HepG2 (cell line): ENCODE results near the gene TMED3. TPM values are rescaled to one million over a fixed set of nuclear protein-coding genes. Genes with fewer than 3 reads are reported as not detected.

ENCODE experiments used
- ATAC-seq: fragments of 200-7000 bp; cut with Tn5 transposase; 3 replicates; pipeline ENCODE4 v1.9.1; 2020; ENCODE audit warnings: mild to moderate bottlenecking, moderate library complexity
- BruUV-seq: library from RNA; stranded (reverse); fragments of 400-500 nt; replicated peaks from 2 replicates; lab custom pipeline; 2021; lab: Mats Ljungman, UMichigan
- CTCF ChIA-PET: fragments of 300-600 bp; formaldehyde crosslinking; extraction: SDS; loops from one replicate; lab custom pipeline; 2021; ENCODE audit warnings: low total read pairs, inconsistent platforms, low intra/inter-chr PET ratio; lab: Yijun Ruan, JAX
- POLR2A ChIA-PET: fragments of 350-600 bp; sonication (Branson Sonifier 250); formaldehyde crosslinking; loops from one replicate; lab custom pipeline; 2020; ENCODE audit warnings: antibody characterized with exemption, inconsistent platforms; lab: Yijun Ruan, JAX
- DNase-seq: peaks from one replicate; pipeline ENCODE4 v3.0.0-alpha.2; 2015; ENCODE audit warnings: low spot score
- FAIRE-seq: peaks from 3 replicates; lab custom pipeline; 2011; peaks lifted over from hg19 to GRCh38; lab: Jason Lieb, UNC
- H2AFZ ChIP-seq: one replicate; pipeline ENCODE4 v1.6.1; 2011; ENCODE audit warnings: low read length, inconsistent platforms
- H3K27ac ChIP-seq: fragments of 300-600 bp; 3 replicates; pipeline ENCODE4 v1.8.0; 2011; ENCODE audit warnings: mixed run types, mild to moderate bottlenecking, mixed read lengths, low read length, inconsistent platforms; ENCODE audit not compliant: insufficient read depth; ENCODE audit errors: extremely low read length
- H3K27me3 ChIP-seq, 2 experiments: fragments of 200-600 bp in 1 of 2; 2 replicates in 1 of 2; 3 replicates in 1 of 2; pipeline versions ENCODE4 v1.6.0 to v1.8.0; 2011; ENCODE audit warnings: low read length in 2 of 2, mild to moderate bottlenecking in 2 of 2, moderate library complexity in 2 of 2, inconsistent platforms in 1 of 2; ENCODE audit not compliant: insufficient read depth in 2 of 2, control insufficient read depth in 1 of 2
- H3K36me3 ChIP-seq, 2 experiments: fragments of 200-600 bp in 1 of 2; replicated peaks in 1 of 2; 2 replicates in 1 of 2; 3 replicates in 1 of 2; pipeline versions ENCODE4 v1.5.1 to v1.8.0; 2011; ENCODE audit warnings: low read length in 2 of 2, inconsistent platforms in 1 of 2; ENCODE audit not compliant: insufficient read depth in 2 of 2, control insufficient read depth in 1 of 2
- H3K4me1 ChIP-seq: 2 replicates; pipeline ENCODE4 v1.5.1; 2012; ENCODE audit warnings: low read length, inconsistent platforms; ENCODE audit not compliant: insufficient read depth
- H3K4me2 ChIP-seq: 2 replicates; pipeline ENCODE4 v1.6.0; 2011; ENCODE audit warnings: low read depth, low read length, inconsistent platforms
- H3K4me3 ChIP-seq, 3 experiments: fragments of 200-600 bp in 1 of 3; sonication (generic), shearing (Covaris generic) in 1 of 3; replicated peaks in 1 of 3; 2 replicates each; pipeline ENCODE4 v1.5.1; 2011 to 2016; ENCODE audit warnings: low read length in 3 of 3, inconsistent platforms in 2 of 3, low read depth in 2 of 3, mild to moderate bottlenecking in 2 of 3, control low read depth in 1 of 3, mixed read lengths in 1 of 3; ENCODE audit not compliant: insufficient read depth in 1 of 3
- H3K79me2 ChIP-seq: one replicate; pipeline ENCODE4 v1.6.1; 2011; ENCODE audit warnings: low read length, inconsistent platforms; ENCODE audit not compliant: insufficient read depth
- H3K9ac ChIP-seq: 2 replicates; pipeline ENCODE4 v1.6.0; 2011; ENCODE audit warnings: mild to moderate bottlenecking, low read depth, low read length, inconsistent platforms; ENCODE audit not compliant: insufficient read depth
- H3K9me3 ChIP-seq: 2 replicates; pipeline ENCODE4 v1.5.1; 2012; ENCODE audit warnings: mild to moderate bottlenecking, low read length
- H4K20me1 ChIP-seq: 2 replicates; pipeline ENCODE4 v1.6.0; 2011; ENCODE audit warnings: inconsistent platforms, mild to moderate bottlenecking, low read length, moderate library complexity; ENCODE audit not compliant: insufficient read depth
- ARNT ChIP-seq: fragments of 450-650 bp; IDR thresholded peaks from 2 replicates; pipeline ENCODE4 v1.6.1; 2017
- GABPA ChIP-seq, 2 experiments: IDR thresholded peaks; 2 replicates each; pipeline ENCODE4 v1.6.1; 2011 to 2016; ENCODE audit warnings: low read depth in 2 of 2, low read length in 1 of 2, missing biosample characterization in 1 of 2, missing genetic modification characterization in 1 of 2
- MAFK ChIP-seq, 2 experiments: IDR thresholded peaks in 1 of 2; conservative IDR thresholded peaks in 1 of 2; 2 replicates each; pipeline ENCODE4 v1.6.1; 2011; ENCODE audit warnings: improper control_type of control experiment in 2 of 2, low read length in 2 of 2
- MED1 ChIP-seq: sonication (generic); formaldehyde crosslinking; IDR thresholded peaks from 2 replicates; pipeline ENCODE4 v1.4.0; 2020; ENCODE audit warnings: missing genetic modification reagents
- SKI ChIP-seq: fragments of 450-650 bp; IDR thresholded peaks from one replicate; pipeline ENCODE4 v1.6.1; 2018; ENCODE audit warnings: mild to moderate bottlenecking; ENCODE audit not compliant: partially characterized antibody
- SUZ12 ChIP-seq: fragments of 150-350 bp; IDR thresholded peaks from 2 replicates; pipeline ENCODE4 v1.6.1; 2014; ENCODE audit warnings: low read depth, low read length
- TARDBP ChIP-seq: sonication (generic); formaldehyde crosslinking; IDR thresholded peaks from 2 replicates; pipeline ENCODE4 v1.8.0; 2022; ENCODE audit warnings: mild to moderate bottlenecking, missing genetic modification reagents
- TEAD2 ChIP-seq: sonication (generic); formaldehyde crosslinking; IDR thresholded peaks from 2 replicates; pipeline ENCODE4 v1.9.0; 2021; ENCODE audit warnings: missing genetic modification reagents
- ZFP36L2 ChIP-seq: sonication (generic); formaldehyde crosslinking; IDR thresholded peaks from 2 replicates; pipeline ENCODE4 v1.4.0; 2020; ENCODE audit warnings: missing genetic modification reagents
- ZKSCAN5 ChIP-seq: sonication (generic); formaldehyde crosslinking; IDR thresholded peaks from 2 replicates; pipeline ENCODE4 v1.5.1; 2020; ENCODE audit warnings: mild to moderate bottlenecking, missing genetic modification reagents
- ZNF12 ChIP-seq: sonication (generic); formaldehyde crosslinking; IDR thresholded peaks from 2 replicates; pipeline ENCODE4 v1.5.0; 2020; ENCODE audit warnings: missing genetic modification reagents
- ZNF616 ChIP-seq: sonication (generic); formaldehyde crosslinking; IDR thresholded peaks from 2 replicates; pipeline ENCODE4 v1.5.0; 2020; ENCODE audit warnings: low read depth, mild to moderate bottlenecking, missing genetic modification reagents
- ZNF674 ChIP-seq: sonication (generic); formaldehyde crosslinking; IDR thresholded peaks from 2 replicates; pipeline ENCODE4 v1.5.0; 2020; ENCODE audit warnings: low read depth, mild to moderate bottlenecking, missing genetic modification reagents
- WGBS: methylation state at CpG from one replicate; pipeline ENCODE4 v1.1.6; 2017; ENCODE audit warnings: low lambda C conversion rate; 5-methylcytosine and 5-hydroxymethylcytosine counted together
- in situ Hi-C: cut with HindIII; loops from 2 replicates; pipeline ENCODE4 v1.10.0; 2017; ENCODE audit warnings: low pct_unique_long_range_greater_than_20kb; ENCODE audit not compliant: extremely low pct_ligation_motif_present
- intact Hi-C: fragments of 100-400 bp; cut with micrococcal nuclease; formaldehyde crosslinking; loops from one replicate; pipeline ENCODE4 v1.10.0; 2022; ENCODE audit not compliant: unreplicated experiment
- polyA plus RNA-seq, 8 experiments: library from polyadenylated mRNA; depleted of rRNA in 3 of 8; stranded (reverse) in 7 of 8; unstranded in 1 of 8; fragments of >200 nt; fragmentation: Illumina TruSeq in 4 of 8; extraction: Trizol in 4 of 8; gene quantifications; 2 replicates each; pipeline versions ENCODE4 v1.2.1 to v1.2.3, GENCODE V29; 2011 to 2016; ENCODE audit warnings: low read depth in 4 of 8, missing spikeins in 1 of 8, mixed read lengths in 1 of 8; ENCODE audit not compliant: insufficient read depth in 1 of 8
- total RNA-seq, 5 experiments: library from RNA; depleted of rRNA; stranded (reverse); fragments of >200 nt; fragmentation: Illumina TruSeq; extraction: Trizol; gene quantifications; 2 replicates each; pipeline ENCODE4 v1.2.3, GENCODE V29; 2016; ENCODE audit warnings: low read depth in 1 of 5
- TF ChIP-seq, protein P1 (sequence below): sonication (generic); formaldehyde crosslinking; IDR thresholded peaks from 2 replicates; pipeline ENCODE4 v1.8.1; 2023; ENCODE audit warnings: mild to moderate bottlenecking, missing genetic modification reagents
- TF ChIP-seq, protein P2 (sequence below): sonication (generic); formaldehyde crosslinking; IDR thresholded peaks from 2 replicates; pipeline ENCODE4 v1.5.1; 2020; ENCODE audit warnings: missing genetic modification reagents, mild to moderate bottlenecking, borderline replicate concordance

Gene TMED3
- total and polyA plus RNA-seq, 2 of the 13 experiments (the other 11 are each of a cell fraction or from before 2014, with no cell fraction given), result 125 to 155 TPM

DNA sequence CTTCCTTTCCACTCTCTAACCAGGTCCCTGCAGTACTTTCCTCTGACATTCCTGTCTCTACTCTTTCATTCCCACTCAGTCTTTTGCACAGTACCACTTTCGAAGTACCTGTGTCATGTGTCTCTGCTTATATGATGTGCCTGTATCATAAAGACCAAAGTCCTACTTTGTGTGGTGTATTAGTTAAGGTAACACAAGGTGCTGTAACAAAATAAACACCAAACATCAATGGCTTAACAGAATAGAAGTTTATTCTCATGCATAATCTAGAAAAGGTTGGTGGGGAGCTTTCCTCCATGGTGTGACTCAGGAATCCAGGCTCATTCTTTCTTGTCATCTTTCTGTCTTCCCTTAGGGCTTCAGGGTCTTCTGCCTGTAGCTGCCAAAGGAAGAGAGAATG lies 3.3 kb downstream of the TMED3 start:
- Histone ChIP-seq H3K9ac (no peak overlapping the region), H3K27ac (no peak overlapping the region), H3K36me3 (peaks cover 31 to 61% of the 10 kb centered on the region in 2 experiments), H3K4me2 (no peak overlapping the region), H3K27me3 (no peaks in the 10 kb centered on the region; a peak in 2 of 5 replicates), H3K4me3 (no peak overlapping the region), H3K79me2 (peaks cover 27% of the 10 kb centered on the region), H2AFZ (no peak overlapping the region), H3K9me3 (no peaks in the 10 kb centered on the region), H4K20me1 (no peaks in the 10 kb centered on the region; the same call in 1 of the 2 replicates), H3K4me1 (peaks cover 31% of the 10 kb centered on the region)
- TF ChIP-seq ZNF12 (CRISPR knock-in tag) (peak; percentile 91), SKI (no peak), ZNF616 (CRISPR knock-in tag) (no peak)
- TF ChIP-seq, protein P1, sequence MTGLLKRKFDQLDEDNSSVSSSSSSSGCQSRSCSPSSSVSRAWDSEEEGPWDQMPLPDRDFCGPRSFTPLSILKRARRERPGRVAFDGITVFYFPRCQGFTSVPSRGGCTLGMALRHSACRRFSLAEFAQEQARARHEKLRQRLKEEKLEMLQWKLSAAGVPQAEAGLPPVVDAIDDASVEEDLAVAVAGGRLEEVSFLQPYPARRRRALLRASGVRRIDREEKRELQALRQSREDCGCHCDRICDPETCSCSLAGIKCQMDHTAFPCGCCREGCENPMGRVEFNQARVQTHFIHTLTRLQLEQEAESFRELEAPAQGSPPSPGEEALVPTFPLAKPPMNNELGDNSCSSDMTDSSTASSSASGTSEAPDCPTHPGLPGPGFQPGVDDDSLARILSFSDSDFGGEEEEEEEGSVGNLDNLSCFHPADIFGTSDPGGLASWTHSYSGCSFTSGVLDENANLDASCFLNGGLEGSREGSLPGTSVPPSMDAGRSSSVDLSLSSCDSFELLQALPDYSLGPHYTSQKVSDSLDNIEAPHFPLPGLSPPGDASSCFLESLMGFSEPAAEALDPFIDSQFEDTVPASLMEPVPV, result no peak
- intact Hi-C loops, result loop anchor here (10.0 kb wide), 1 partner anchor 409 kb away; no protein-coding TSS in a partner anchor
- POLR2A ChIA-PET, result no interaction called here
- DNase-seq, result no peak
- ATAC-seq, result no peak
- in situ Hi-C loops, result no loop called here
- no TSS peak for BruUV-seq
- no peak for FAIRE-seq
- 100% methylated on average over 1 of the region's 1 CpG for WGBS
- CTCF ChIA-PET, result no interaction called here

DNA sequence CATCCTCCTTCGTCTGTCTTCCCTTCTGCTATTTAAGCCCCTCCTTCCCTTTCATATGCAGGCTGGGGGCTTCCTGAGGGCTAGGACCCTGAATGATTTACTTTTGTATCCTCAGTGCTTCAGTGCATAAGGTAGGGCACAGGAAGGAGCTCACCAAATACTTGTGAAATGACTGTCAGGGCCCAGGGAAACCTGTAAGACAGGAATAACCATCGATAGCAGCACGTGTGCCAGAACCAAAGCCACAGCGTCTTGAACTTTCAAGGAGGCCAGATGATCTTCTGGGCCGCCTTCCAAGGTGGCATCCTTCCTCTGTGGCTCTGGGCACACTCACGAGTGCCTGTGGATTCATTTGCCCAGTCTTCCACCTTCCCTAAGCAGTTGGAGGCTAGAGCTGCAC lies 3.9 kb downstream of the TMED3 start:
- ATAC-seq, result no peak
- no peak for DNase-seq
- H2AFZ ChIP-seq, result no peak overlapping the region
- FAIRE-seq, result no peak
- 100% methylated on average over 6 of the region's 6 CpGs for WGBS
- no peaks in the 10 kb centered on the region; a peak in 2 of 5 replicates for H3K27me3 ChIP-seq
- intact Hi-C loops, result loop anchor here (10.0 kb wide), 1 partner anchor 410 kb away; no protein-coding TSS in a partner anchor
- no peak overlapping the region for H3K4me2 ChIP-seq
- in situ Hi-C loops, result no loop called here
- BruUV-seq, result no TSS peak
- ChIA-PET CTCF (no interaction called here), POLR2A (no interaction called here)
- peaks cover 33 to 66% of the 10 kb centered on the region in 2 experiments for H3K36me3 ChIP-seq
- no peaks in the 10 kb centered on the region; the same call in 1 of the 2 replicates for H4K20me1 ChIP-seq
- H3K9ac ChIP-seq, result no peak overlapping the region
- H3K79me2 ChIP-seq, result peaks cover 27% of the 10 kb centered on the region
- H3K4me3 ChIP-seq, result no peak overlapping the region
- no peaks in the 10 kb centered on the region for H3K9me3 ChIP-seq
- H3K4me1 ChIP-seq, result peaks cover 31% of the 10 kb centered on the region
- no peak overlapping the region for H3K27ac ChIP-seq
- no peak for TF ChIP-seq MED1
- TF ChIP-seq MAFK (conservative IDR thresholded peaks at IDR 0.05 in 1 of 2, IDR thresholded peaks at IDR 0.05 in 1 of 2; ENCODE audit: low read length in 2 of 2), result no peak
- TF ChIP-seq ARNT, result no peak
- no peak for TF ChIP-seq GABPA (IDR thresholded peaks at IDR 0.05; ENCODE audit: low read depth, low read length)
- no peak for TF ChIP-seq GABPA (CRISPR knock-in tag; IDR thresholded peaks at IDR 0.05; ENCODE audit: low read depth)
- no peak for TF ChIP-seq ZNF674 (CRISPR knock-in tag)
- TF ChIP-seq, protein P2, sequence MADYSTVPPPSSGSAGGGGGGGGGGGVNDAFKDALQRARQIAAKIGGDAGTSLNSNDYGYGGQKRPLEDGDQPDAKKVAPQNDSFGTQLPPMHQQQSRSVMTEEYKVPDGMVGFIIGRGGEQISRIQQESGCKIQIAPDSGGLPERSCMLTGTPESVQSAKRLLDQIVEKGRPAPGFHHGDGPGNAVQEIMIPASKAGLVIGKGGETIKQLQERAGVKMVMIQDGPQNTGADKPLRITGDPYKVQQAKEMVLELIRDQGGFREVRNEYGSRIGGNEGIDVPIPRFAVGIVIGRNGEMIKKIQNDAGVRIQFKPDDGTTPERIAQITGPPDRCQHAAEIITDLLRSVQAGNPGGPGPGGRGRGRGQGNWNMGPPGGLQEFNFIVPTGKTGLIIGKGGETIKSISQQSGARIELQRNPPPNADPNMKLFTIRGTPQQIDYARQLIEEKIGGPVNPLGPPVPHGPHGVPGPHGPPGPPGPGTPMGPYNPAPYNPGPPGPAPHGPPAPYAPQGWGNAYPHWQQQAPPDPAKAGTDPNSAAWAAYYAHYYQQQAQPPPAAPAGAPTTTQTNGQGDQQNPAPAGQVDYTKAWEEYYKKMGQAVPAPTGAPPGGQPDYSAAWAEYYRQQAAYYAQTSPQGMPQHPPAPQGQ, result no peak
- TF ChIP-seq ZFP36L2 (CRISPR knock-in tag), result no peak
- no peak for TF ChIP-seq TARDBP (CRISPR knock-in tag)
- no peak for TF ChIP-seq TEAD2 (CRISPR knock-in tag)
- no peak for TF ChIP-seq SUZ12
- TF ChIP-seq ZKSCAN5 (CRISPR knock-in tag), result no peak
